HepG2 (cell line): ENCODE results near the gene PPIL3. TPM values are rescaled to one million over a fixed set of nuclear protein-coding genes. Genes with fewer than 3 reads are reported as not detected.

Experiments used
- AKAP8 ChIP-seq: sonication (generic); formaldehyde crosslinking; IDR thresholded peaks from 2 replicates; pipeline ENCODE4 v1.5.1; 2020; ENCODE audit warnings: mild to moderate bottlenecking, missing genetic modification reagents
- HNRNPL ChIP-seq: fragments of 200-400 bp; formaldehyde crosslinking; IDR thresholded peaks from 2 replicates; pipeline ENCODE4 v1.6.1; 2017; ENCODE audit warnings: mild to moderate bottlenecking, low read depth, low read length
- HOXD1 ChIP-seq: sonication (generic); formaldehyde crosslinking; IDR thresholded peaks from 2 replicates; pipeline ENCODE4 v1.5.0; 2020; ENCODE audit warnings: missing genetic modification reagents
- LCORL ChIP-seq, 2 experiments: fragments of 450-650 bp in 1 of 2; sonication (generic) in 1 of 2; formaldehyde crosslinking in 1 of 2; IDR thresholded peaks; 2 replicates each; pipeline versions ENCODE4 v1.5.0 to v1.6.1; 2017 to 2020; ENCODE audit warnings: antibody characterized with exemption in 1 of 2, missing genetic modification reagents in 1 of 2
- MED1 ChIP-seq: sonication (generic); formaldehyde crosslinking; IDR thresholded peaks from 2 replicates; pipeline ENCODE4 v1.4.0; 2020; ENCODE audit warnings: missing genetic modification reagents
- MTA3 ChIP-seq: sonication (generic); formaldehyde crosslinking; IDR thresholded peaks from 2 replicates; pipeline ENCODE4 v1.4.0; 2020; ENCODE audit warnings: missing genetic modification reagents
- POLR2AphosphoS2 ChIP-seq: IDR thresholded peaks from 2 replicates; pipeline ENCODE4 v1.6.1; 2011; ENCODE audit warnings: low read depth, low read length, improper control_type of control experiment
- RFXAP ChIP-seq: sonication (generic); formaldehyde crosslinking; IDR thresholded peaks from 2 replicates; pipeline ENCODE4 v1.4.0; 2020; ENCODE audit warnings: missing genetic modification reagents, borderline replicate concordance
- SSRP1 ChIP-seq: IDR thresholded peaks from 2 replicates; pipeline ENCODE4 v1.6.1; 2016; ENCODE audit warnings: control low read depth
- TCF7 ChIP-seq: sonication (generic); IDR thresholded peaks from 2 replicates; pipeline ENCODE4 v1.6.1; 2016; ENCODE audit warnings: antibody characterized with exemption, low read depth
- U2AF1 ChIP-seq: fragments of 200-400 bp; formaldehyde crosslinking; optimal IDR thresholded peaks from 2 replicates; pipeline ENCODE3; 2017; ENCODE audit warnings: mild to moderate bottlenecking, low read depth, low read length
- YEATS4 ChIP-seq: sonication (generic); formaldehyde crosslinking; IDR thresholded peaks from 2 replicates; pipeline ENCODE4 v1.4.0; 2020; ENCODE audit warnings: missing genetic modification reagents, borderline replicate concordance
- ZBTB38 ChIP-seq: sonication (generic); formaldehyde crosslinking; IDR thresholded peaks from 2 replicates; pipeline ENCODE4 v1.5.1; 2020; ENCODE audit warnings: mild to moderate bottlenecking, missing genetic modification reagents
- ZNF20 ChIP-seq: sonication (generic); formaldehyde crosslinking; IDR thresholded peaks from 2 replicates; pipeline ENCODE4 v1.4.0; 2020; ENCODE audit warnings: mild to moderate bottlenecking, moderate library complexity, missing genetic modification reagents
- ZNF232 ChIP-seq: sonication (generic); formaldehyde crosslinking; IDR thresholded peaks from 2 replicates; pipeline ENCODE4 v1.4.0; 2020; ENCODE audit warnings: missing genetic modification reagents, borderline replicate concordance
- ZNF343 ChIP-seq: sonication (generic); formaldehyde crosslinking; IDR thresholded peaks from 2 replicates; pipeline ENCODE4 v1.4.0; 2020; ENCODE audit warnings: mild to moderate bottlenecking, missing genetic modification reagents
- ZNF598 ChIP-seq: sonication (generic); formaldehyde crosslinking; IDR thresholded peaks from 2 replicates; pipeline ENCODE4 v1.5.1; 2020; ENCODE audit warnings: mild to moderate bottlenecking, missing genetic modification reagents, borderline replicate concordance
- polyA plus RNA-seq, 8 experiments: library from polyadenylated mRNA; depleted of rRNA in 3 of 8; stranded (reverse) in 7 of 8; unstranded in 1 of 8; fragments of >200 nt; fragmentation: Illumina TruSeq in 4 of 8; extraction: Trizol in 4 of 8; gene quantifications; 2 replicates each; pipeline versions ENCODE4 v1.2.1 to v1.2.3, GENCODE V29; 2011 to 2016; ENCODE audit warnings: low read depth in 4 of 8, missing spikeins in 1 of 8, mixed read lengths in 1 of 8; ENCODE audit not compliant: insufficient read depth in 1 of 8
- total RNA-seq, 5 experiments: library from RNA; depleted of rRNA; stranded (reverse); fragments of >200 nt; fragmentation: Illumina TruSeq; extraction: Trizol; gene quantifications; 2 replicates each; pipeline ENCODE4 v1.2.3, GENCODE V29; 2016; ENCODE audit warnings: low read depth in 1 of 5
- TF ChIP-seq, protein P1 (sequence below): sonication (generic); formaldehyde crosslinking; IDR thresholded peaks from 2 replicates; pipeline ENCODE4 v1.4.0; 2020; ENCODE audit warnings: low read depth, mild to moderate bottlenecking, missing genetic modification reagents
- TF ChIP-seq, protein P2 (sequence below): sonication (generic); formaldehyde crosslinking; IDR thresholded peaks from 2 replicates; pipeline ENCODE4 v1.4.0; 2020; ENCODE audit warnings: mild to moderate bottlenecking, missing genetic modification reagents
- TF ChIP-seq, protein P3 (sequence below): sonication (generic); formaldehyde crosslinking; IDR thresholded peaks from 2 replicates; pipeline ENCODE4 v1.5.0; 2020; ENCODE audit warnings: mild to moderate bottlenecking, low read depth, missing genetic modification reagents, borderline replicate concordance
- TF ChIP-seq, protein P4 (sequence below): sonication (generic); formaldehyde crosslinking; IDR thresholded peaks from 2 replicates; pipeline ENCODE4 v1.4.0; 2020; ENCODE audit warnings: missing genetic modification reagents, mild to moderate bottlenecking, borderline replicate concordance
- TF ChIP-seq, protein P5 (sequence below): sonication (generic); formaldehyde crosslinking; IDR thresholded peaks from 2 replicates; pipeline ENCODE4 v1.8.0; 2022; ENCODE audit warnings: missing genetic modification reagents, low read depth, mild to moderate bottlenecking, borderline replicate concordance

The PPIL3 gene
- total and polyA plus RNA-seq, 2 of the 13 experiments (the other 11 are each of a cell fraction or from before 2014, with no cell fraction given), result 98.7 to 107 TPM

DNA sequence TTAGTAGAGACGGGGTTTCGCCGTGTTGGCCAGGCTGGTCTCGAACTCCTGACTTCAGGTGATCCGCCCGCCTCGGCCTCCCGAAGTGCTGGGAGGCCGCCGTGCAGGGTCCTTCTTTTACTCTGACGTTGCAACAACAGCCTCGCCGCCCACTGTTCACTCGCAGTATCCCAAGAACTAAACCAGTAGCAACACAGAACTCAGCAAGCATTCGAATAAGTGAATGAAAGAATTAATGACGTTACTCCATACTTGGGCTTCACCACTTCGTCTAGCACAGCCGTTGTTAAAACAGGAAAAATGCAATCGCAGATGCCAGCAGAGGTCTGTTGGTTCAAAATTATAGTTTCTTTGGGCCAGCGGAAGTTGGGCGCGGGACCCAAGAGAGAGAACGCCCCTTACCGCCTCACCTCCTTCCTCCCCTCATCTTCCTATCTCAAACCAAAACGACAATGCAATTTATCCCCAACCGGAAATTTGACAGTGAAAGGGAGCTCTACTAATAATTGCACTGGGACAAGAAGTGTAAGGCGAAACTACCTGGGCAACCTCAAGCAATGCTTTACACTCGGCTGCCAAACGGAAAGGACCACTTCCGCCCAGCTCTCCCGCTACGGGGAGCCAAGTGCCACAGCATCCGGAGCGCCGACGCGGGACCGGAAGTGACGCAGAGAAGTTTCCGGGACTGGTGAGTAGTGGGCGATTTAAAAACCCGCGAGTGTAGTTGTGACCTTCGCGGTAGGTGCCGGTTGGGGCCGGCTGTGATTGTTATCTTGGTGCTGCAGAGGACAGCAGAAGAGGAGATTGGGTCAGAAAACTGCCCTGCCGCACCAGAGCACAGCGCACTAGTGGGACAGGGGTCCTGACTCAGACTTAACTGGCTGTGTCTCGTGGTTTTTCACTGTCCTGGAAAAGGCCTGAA, at the start of gene PPIL3, which contains the start of gene NIF3L1 (continued):
- TF ChIP-seq LCORL (IDR thresholded peaks at IDR 0.05) (no peak), LCORL (CRISPR knock-in tag; IDR thresholded peaks at IDR 0.05) (peak; percentile 53; the same call in 1 of the 2 replicates), POLR2AphosphoS2 (peak; percentile 22; the same call in 1 of the 2 replicates), ZNF598 (CRISPR knock-in tag) (no peak; the same call in 1 of the 2 replicates), ZBTB38 (CRISPR knock-in tag) (peak; percentile 13), RFXAP (peak; percentile 90), U2AF1 (peak; percentile 67), HOXD1 (CRISPR knock-in tag) (peak; percentile 90; the same call in 1 of the 2 replicates), YEATS4 (CRISPR knock-in tag) (peak; percentile 90), SSRP1 (CRISPR knock-in tag) (peak; percentile 18), ZNF232 (CRISPR knock-in tag) (peak; percentile 57; the same call in 1 of the 2 replicates), ZNF20 (CRISPR knock-in tag) (0 out of 2 replicates have a peak, but pooled peaks have one; percentile 71), TCF7 (peak; percentile 6; the same call in 1 of the 2 replicates), ZNF343 (no peak), HNRNPL (no peak), MTA3 (CRISPR knock-in tag) (no peak), MED1 (CRISPR knock-in tag) (peak; percentile 85), AKAP8 (CRISPR knock-in tag) (no peak)
- TF ChIP-seq, protein P1, sequence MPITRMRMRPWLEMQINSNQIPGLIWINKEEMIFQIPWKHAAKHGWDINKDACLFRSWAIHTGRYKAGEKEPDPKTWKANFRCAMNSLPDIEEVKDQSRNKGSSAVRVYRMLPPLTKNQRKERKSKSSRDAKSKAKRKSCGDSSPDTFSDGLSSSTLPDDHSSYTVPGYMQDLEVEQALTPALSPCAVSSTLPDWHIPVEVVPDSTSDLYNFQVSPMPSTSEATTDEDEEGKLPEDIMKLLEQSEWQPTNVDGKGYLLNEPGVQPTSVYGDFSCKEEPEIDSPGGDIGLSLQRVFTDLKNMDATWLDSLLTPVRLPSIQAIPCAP (CRISPR knock-in tag), result no peak
- TF ChIP-seq, protein P2, sequence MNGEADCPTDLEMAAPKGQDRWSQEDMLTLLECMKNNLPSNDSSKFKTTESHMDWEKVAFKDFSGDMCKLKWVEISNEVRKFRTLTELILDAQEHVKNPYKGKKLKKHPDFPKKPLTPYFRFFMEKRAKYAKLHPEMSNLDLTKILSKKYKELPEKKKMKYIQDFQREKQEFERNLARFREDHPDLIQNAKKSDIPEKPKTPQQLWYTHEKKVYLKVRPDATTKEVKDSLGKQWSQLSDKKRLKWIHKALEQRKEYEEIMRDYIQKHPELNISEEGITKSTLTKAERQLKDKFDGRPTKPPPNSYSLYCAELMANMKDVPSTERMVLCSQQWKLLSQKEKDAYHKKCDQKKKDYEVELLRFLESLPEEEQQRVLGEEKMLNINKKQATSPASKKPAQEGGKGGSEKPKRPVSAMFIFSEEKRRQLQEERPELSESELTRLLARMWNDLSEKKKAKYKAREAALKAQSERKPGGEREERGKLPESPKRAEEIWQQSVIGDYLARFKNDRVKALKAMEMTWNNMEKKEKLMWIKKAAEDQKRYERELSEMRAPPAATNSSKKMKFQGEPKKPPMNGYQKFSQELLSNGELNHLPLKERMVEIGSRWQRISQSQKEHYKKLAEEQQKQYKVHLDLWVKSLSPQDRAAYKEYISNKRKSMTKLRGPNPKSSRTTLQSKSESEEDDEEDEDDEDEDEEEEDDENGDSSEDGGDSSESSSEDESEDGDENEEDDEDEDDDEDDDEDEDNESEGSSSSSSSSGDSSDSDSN (CRISPR knock-in tag), result peak; percentile 98
- TF ChIP-seq, protein P3, sequence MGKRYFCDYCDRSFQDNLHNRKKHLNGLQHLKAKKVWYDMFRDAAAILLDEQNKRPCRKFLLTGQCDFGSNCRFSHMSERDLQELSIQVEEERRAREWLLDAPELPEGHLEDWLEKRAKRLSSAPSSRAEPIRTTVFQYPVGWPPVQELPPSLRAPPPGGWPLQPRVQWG (CRISPR knock-in tag), result no peak
- TF ChIP-seq, protein P4, sequence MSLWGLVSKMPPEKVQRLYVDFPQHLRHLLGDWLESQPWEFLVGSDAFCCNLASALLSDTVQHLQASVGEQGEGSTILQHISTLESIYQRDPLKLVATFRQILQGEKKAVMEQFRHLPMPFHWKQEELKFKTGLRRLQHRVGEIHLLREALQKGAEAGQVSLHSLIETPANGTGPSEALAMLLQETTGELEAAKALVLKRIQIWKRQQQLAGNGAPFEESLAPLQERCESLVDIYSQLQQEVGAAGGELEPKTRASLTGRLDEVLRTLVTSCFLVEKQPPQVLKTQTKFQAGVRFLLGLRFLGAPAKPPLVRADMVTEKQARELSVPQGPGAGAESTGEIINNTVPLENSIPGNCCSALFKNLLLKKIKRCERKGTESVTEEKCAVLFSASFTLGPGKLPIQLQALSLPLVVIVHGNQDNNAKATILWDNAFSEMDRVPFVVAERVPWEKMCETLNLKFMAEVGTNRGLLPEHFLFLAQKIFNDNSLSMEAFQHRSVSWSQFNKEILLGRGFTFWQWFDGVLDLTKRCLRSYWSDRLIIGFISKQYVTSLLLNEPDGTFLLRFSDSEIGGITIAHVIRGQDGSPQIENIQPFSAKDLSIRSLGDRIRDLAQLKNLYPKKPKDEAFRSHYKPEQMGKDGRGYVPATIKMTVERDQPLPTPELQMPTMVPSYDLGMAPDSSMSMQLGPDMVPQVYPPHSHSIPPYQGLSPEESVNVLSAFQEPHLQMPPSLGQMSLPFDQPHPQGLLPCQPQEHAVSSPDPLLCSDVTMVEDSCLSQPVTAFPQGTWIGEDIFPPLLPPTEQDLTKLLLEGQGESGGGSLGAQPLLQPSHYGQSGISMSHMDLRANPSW (CRISPR knock-in tag), result peak; percentile 98
- TF ChIP-seq, protein P5, sequence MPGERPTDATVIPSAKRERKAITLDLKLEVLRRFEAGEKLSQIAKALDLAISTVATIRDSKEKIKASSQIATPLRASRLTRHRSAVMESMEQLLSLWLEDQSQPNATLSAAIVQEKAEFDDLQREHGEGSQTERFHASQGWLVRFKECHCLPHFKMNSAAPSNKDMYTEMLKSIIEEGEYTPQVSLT (CRISPR knock-in tag), result no peak
